ENCODE measurements around the gene FCN3.

Gene FCN3

DNA sequence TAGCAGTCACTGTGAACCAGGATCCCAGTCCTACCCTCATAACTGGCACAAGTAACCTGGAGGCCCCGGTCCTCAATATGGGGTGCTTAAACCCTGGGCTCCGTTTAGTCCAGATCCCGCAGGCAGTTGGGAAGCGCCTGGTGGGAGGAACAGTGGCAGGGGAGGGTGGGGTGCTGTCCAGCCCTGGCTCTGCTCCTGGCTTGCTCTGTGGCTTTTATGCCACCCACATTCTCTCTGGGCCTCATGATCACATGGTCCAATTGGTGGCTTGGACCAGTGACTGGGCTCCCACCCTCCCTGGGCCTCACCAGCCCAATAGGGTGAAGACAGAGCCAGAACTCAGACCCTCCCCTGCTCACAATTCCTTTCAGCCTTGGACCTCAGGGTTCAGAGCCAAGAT is 5.6 kb upstream of the FCN3 start:
- no peak for DNase-seq (ENCODE audit: low read depth)

DNA sequence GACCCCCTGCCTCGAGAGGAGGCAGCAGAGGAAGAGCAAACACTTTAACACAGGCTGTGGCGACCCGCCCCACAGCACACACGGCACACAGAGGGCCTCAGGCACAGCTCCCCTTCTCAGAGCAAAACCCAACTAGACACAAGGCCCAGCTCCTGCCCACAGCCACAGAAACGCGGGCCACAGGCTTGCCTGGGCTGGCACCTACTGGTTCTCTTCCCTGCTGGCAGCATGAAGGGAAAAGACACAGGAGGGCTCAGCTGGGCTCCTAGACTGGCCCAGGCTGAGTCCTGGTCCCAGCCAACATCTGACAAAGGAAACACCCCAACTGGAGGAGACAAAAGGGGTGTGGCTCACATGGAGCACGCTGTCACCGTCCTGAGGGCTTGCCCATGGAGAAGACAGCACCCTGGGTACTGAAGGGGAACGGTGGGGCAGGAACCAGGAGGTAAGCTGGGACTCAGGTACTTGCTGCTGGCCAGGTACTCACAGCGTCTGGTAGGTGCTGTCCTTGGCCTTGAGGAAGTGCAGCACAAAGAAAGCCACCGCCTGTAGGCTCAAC is 5.0 kb upstream of the FCN3 start:
- DNase-seq (ENCODE audit: low read depth), result no peak

DNA sequence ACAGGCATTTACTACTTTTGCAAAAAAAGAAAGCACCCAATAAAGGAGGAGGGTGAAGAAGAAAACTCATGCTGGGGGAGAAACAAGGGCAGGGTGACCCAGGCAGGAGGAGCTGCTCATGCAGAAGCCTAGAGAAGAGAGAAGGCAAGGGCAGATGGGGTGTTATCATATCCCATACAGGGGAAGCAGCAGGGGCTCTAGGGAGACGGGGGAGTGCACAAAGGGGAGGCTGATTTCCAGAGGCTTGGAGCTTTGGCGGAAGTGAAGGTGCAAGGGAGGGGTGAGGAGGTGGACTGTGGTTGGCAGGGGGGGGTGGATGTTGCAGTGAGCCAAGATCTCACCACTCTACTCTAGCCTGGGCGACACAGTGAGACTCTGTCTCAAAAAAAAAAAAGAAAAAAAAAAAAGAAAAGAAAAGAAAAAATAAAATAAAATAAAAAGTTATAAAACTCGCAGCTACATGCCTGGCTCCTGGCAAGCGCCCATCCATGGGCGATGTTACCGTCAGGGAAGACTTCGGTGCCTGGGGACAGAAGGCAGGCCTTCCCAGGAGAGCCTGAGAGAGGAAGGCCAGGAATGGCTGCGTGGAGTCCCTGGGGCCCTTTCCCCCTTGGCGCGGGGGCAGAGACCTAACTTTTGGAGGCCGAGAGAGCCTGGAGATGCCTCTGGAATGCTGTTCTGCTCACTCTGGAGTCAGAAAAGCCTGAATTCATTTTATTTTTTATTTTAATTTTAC is 3.3 kb upstream of the FCN3 start:
- no peak for DNase-seq (ENCODE audit: low read depth)

DNA sequence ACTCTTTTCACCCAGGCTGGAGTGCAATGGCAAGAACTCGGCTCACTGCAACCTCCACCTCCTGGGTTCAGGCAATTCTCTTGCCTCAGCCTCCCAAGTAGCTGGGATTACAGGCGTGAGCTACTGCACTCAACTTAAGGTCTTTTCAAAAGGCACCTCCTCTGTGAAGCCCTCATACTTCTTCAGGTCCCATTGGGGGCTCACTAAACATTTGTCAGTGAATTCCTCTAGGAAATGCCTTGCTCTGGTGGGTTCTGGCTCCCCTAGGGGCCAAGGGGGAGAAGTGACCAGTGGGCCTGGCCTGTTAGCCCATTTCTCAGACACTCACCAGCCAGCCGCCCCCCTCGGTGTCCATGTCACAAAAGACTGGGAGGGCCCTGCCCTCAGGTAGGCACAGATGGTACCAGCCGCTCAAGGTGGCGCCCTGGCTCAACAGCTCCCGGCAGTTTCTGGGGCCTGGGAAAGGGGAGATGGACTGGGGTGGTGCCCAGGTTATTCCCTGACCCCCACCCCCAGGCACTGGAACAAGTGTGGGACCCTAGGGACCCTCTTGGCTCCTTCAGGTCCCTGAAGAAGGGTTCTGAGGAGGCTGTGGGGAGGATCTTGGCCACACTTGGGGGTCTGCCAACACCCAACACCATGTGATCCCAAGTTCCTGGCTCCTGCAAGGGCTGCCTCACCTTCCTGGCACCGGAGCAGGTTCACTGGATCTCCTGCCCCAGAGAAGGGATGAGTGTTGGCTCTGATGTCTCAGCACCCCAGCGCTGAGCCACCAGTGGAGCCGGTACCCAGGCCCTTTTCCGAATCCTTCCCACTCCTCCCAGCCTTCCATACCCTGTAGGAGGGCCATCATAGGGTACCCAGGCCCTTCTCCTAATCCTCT is 1.6 kb downstream of the FCN3 start:
- DNase-seq (ENCODE audit: low read depth), result no peak

DNA sequence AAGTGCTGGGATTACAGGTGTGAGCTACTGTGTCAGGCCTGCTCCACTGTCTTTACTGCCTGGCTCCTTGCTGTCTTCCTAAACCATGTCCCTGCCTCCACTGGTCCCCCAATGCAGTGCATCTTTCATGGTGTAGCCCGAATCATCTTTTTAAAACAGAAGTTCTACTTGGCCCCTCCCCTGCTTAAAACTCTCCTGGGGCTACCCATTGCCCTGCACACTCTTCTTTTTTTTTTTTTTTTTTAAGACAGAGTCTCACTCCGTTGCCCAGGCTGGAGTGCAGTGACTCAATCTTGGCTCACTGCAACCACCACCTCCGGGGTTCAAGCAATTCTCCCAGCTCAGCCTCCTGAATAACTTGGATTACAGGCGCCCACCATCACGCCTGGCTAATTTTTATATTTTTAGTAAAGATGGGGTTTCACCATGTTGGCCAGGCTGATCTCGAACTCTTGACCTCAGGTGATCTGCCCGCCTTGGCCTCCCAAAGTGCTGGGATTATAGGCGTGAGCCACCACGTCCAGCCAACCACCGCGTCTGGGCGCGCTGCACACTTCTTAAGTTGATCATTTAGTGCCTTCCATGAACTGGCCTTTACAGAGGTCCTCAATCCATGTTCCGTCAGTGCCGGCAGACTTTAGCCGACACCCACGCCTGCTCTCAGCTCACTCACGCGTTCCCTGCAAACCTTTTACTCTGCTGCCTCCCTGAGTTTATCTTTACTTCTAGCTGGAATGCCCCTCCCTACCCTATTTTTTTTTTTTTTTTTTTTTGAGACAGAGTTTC is 2.4 kb downstream of the FCN3 start:
- peak; percentile 63 for DNase-seq (ENCODE audit: low read depth)

DNA sequence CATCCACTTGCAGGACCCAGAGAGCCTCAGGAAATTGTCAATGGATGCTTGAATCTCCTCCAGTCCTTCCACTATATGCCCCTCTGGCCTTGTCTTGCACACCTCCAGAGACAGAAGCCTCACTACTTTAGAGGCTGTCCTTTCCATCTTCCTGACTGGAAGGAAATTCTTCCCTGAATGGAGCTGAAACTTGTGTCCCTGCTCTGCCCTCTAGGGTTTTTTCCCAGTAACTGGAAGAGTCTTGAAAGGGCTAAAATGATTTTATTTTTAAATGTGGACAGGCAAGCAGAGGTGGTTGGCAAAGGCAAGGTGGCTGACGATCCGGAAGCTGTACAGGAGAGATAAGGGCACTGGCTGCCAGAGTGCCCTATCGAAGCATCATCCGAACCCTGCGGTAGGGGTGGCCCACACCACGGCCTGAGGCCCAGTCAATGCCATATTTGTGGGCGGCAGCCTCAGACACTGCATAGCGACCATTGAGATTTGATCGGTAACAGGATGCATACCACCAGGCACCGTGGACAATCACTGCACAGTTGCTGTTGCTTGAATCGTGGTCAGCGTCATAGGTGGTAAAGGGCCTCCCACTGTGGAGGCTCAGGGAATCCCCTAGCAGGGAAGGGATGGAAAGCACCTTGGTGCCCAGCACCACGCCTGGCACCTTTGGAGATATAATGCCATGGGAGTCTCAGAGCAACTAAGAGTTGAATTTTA is 5.6 kb downstream of the FCN3 start:
- DNase-seq (ENCODE audit: low read depth), result peak; percentile 25

DNA sequence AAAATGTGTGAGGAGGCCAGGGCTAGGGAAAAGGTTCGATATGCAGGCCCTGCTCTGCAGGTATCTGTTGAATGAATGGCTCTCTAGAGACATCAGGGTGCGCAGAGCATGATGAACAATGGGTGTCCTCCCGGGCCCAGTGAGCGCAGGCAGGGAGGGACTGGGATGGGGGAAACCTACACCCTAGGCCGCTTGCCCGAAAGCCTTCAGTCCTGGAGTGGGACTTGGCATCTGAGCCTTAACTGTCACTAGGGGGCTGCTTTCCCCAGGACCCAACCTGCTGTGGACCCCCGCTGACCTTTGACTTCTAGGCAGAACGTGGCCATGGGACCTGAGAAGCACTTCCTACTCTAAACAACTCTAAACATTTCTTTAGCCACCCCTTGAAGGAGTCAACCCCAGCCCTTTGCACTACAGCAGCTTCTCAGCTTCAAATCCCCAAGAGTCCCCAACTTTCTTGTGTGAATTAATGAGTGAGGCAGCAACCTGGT is 7.4 kb downstream of the FCN3 start:
- DNase-seq (ENCODE audit: low read depth), result no peak

DNA sequence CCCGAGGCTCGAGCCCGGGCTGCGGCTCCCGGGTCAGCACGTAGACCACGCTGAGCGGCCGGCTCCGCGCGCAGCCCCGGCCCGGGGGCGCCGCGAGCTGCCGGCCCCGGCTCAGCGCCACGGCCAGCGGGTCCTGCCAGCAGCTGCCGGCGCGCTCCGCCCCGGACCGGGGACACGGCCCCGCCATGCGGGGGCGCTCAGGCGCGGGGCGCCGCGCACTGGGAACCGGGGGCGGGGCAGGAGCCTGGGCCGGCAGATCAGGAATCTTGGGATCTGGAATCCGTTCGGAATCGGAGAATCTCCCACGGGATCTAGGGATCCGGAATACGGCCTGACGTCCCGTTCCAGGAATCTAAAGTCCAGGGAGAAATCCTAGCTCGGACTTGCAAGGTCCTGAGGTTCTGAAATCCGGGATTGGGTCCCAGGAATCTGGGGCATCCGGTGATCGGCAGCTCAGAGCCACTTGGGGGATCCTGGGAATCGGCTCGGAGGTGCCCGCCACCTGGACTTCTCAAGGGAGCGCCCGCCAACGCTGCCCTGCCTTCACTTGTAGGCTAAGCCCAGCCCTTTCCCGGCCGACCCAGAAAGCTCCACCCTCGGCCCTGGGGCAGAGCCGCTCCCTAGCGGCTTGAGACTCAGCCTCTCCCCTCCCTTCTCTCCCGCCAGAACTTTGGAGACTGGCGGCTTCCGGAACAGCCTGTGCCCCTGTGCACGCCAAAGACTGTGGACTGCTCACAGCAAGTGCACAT is 8.0 kb downstream of the FCN3 start, which contains the start of gene MAP3K6:
Gene MAP3K6 (minus strand): TSS at position 551 of the 749 bp plus-strand sequence. CDS start 364 bp downstream, at position 187.
- DNase-seq (ENCODE audit: low read depth), result peak; percentile 59

DNA sequence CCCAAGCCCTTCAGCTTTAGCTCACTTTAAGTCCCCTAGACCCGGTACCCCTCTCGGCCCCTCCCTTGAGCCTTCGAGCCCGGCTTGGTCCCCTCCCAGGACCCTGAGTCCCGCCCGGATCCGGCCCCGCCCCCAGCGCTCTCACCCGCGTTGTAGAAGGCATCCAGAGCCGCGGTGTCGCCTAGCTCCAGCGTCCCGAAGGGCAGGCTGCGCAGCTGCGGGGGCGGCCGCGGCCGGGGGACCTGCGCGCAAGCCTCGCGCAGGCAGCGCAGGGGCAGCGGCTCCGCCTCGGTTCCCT is 8.6 kb downstream of the FCN3 start:
- peak; percentile 17 for DNase-seq (ENCODE audit: low read depth)

DNA sequence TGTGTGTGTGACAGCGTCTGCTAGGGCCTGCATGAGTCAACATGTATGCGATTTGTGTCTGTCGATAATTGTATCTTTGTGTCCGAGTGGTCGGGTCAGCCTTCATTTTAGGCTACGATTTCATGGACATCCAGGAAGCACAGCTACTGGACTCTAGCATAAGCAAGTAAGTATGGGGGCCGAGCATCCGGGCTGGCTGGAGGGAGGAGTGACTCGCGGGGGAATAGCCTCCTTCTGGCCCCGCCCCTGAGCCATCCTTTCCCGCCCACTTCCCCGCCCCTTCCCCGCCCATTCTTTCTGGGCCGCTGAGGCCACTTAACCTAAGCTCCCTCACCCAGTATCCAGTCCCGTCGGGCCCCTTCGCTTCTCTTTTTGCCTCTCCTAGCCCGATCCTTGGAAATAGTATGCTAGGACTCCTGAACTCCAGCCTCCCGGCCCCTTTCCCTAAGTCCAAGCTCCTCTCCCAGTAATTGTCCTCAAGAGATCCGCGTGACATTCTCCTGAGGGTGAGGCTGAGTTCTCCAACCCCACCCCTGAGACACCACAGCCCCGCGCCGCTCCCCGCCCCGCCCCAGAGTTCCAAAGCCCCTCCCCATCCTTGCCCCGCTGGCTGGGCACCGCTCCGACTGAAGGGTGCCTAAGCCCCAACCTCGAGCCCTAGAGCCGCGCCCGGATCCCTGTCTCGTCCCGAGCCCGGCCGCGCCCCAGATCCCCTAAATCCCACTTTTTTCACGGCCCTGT is 9.1 kb downstream of the FCN3 start:
- DNase-seq (ENCODE audit: low read depth), result peak; percentile 82

DNA sequence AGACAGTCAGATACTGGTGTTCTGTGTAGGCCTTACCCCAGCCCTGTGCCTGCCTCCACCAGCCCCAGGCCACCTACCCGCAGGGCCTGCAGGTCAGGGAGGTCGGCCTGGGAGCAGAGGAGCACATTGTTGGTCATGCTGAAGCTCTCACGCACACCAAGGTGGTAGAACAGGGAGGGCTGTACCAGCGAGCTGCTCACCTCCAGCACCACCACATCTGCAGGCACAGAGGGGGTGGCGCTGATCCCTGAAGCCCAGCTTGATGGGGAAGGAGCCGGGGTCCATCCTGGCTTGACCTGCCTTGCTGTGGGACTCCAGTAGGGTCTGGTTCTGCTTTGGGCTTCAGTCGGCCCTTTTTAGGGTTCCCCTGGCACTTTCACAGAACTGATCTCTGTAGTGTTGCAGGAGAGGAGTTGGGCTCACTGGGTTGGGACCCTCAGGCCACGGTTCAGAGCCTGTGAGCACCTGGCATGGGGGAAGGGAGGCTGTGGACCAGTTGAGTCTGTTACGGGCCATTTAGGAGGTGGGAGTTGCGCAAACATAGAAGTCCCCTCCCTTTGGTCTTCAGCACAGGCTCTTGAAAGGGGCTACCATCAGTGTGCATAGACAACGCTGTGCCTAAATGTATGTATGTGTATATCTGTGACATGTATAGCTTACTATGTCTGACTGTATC is 9.8 kb downstream of the FCN3 start:
- no peak for DNase-seq (ENCODE audit: low read depth)

DNA sequence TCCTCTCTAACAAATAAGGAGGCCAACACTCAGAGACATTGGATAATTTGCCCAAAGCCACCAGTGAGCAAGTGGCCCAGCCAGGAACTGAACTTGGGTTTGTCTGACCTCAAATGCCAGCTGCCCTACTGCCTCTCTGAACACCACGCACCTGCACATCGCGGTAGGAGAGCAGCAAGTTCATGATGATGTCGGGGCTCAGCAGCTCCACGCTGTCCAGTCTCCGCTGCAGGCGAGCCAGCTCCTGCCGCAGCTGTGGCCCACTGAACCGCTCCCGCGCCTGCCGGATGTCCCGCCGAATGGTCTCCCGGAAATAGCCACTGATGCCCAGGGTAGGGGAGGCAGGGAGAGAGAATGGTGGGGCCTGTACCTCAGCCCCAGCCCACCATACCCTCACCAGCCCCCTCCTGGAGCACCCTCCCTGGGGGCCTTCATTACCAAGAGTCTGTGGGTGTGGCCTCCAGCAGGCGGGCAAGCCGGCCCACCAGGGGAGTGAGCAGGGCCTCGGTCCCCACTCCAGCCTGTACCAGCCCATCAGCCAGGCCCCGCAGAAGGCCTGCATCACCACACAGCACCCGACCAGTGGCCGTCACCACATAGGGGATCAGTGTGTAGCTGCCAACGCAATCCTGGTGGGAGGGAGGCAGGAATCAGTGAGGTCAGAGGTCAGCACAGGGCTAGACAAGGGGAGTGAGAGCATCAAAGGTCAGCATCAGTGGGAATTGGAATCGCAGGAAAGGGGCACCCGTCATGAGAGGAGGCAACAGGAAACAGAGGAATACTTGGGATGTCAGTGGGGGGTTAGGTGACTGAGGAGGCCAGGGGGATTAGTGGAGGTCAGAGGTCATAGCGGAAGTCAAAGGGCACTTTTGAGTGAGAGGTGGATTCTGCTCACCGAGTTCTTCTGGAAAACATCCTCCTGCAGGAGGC is 10.6 kb downstream of the FCN3 start:
- DNase-seq (ENCODE audit: low read depth), result no peak

DNA sequence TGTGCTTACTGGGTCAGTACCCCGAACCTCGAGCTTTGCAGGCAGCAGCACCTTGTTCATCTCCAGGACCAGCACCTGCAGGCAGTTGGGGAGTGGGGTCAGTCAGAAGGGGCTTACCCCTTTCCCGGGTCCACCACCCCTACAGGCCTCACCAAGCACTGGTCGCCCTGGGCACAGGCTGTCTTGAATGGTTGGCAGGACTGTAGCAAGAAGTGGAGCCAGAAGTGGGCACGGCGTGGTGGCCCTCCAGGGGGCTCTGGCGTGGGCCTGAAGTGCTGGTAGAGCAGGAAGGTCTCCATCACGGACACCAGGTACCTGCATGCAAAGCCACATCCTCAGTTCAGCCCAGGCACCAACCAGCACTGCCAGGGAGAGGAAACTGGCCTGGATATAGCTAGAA is 13.1 kb downstream of the FCN3 start:
- DNase-seq (ENCODE audit: low read depth), result no peak

DNA sequence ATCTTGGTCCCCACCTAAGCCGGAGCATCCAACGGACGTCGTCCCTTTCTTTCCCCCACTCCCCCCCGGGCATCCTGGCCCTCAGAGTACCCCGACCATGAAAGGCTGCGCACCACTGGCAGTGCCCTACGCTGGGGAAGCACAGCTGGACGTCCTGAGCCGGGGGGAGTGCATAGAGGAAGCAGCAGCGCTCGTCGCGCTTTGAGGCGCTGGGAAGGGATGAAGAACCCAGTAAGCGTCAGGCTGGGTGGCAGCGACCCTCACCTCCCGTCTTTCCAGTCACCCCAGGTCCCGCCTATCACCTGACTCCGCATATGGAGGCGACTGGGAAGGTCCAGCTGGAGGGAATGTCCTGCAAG is 13.6 kb downstream of the FCN3 start:
- DNase-seq (ENCODE audit: low read depth), result no peak

DNA sequence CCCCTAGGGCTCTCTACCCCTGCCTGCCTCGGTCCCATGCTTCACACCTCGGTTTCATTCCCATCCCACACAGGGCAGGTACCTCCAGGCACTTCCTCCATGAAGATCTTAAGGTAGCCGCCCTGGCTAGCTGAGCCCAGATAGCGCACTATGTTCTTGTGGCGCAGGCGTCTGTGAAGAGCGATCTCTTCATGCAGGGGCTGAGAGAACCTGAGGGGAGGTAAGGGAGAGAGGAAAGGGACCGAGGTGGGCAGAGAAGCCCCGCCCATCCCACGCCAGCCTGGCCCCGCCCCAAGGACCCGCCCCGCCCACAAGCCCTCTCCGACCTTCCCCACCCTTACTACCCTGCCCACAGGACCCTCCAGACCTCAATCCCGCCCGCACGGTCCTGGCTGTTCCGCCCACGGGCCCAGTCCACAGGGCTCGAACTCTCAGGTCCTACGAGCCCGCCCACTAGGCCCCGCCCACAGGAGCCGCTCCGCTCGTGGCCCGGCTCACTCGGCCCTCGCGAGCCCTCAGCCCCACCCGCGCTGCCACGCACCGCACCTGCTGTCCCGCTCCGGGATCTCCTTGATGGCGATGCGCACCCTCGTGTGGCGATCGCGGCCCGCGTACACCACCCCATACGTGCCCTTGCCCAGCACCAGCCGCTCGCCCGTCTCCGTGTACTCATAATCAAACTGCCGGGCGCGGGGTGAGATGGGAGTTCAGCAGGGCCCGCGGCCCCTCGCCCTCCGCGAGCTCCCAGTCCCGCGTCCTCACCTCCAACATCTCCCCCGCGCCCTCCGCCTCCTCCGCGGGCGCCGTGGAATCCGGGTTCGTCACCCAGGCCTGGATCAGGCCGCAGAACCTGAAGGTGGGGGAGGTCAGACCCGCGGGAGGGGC is 14.2 kb downstream of the FCN3 start:
- no peak for DNase-seq (ENCODE audit: low read depth)

DNA sequence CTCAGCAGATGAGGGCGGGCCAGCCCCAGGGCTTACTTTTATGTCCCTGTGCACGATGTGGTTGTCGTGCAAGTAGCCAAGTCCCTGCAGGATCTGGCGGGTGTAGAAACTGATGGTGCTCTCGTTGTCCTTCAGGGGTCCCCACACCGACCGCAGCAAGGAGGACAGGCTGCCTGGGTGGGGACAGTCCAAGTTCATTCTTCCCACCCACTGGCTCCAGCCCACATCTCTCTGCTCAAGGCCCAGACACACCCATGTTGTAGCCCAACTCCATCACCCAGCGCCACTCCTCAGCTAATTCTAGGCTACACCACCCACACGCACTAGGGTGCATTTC is 14.8 kb downstream of the FCN3 start:
- DNase-seq (ENCODE audit: low read depth), result no peak

DNA sequence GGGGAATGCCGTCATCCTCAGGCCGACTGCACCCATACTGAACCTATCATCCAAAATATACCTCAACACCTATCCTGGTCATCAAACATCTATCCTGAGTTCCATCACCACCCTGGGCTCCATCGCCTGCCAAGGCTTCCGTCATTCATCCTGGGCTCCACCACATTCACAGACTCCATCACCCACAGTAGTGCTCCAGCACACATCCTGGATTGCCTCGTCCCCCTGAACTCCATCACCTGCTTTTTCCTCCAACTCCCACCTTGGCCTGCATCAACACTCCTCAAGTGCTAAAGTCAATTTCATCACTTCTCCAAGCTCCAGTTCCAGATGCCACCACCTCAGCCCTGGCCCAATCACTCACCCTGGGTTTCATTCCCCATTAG is 15.7 kb downstream of the FCN3 start:
- no peak for DNase-seq (ENCODE audit: low read depth)

Data from amniotic epithelial cell (primary cell).